ENCODE results near the gene NTRK3.

- TF ChIP-seq CTCF (IDR thresholded peaks at IDR 0.05; ENCODE audit: low read depth, low read length, poor library complexity, severe bottlenecking) (no peak), EZH2phosphoT487 (IDR thresholded peaks at IDR 0.05; ENCODE audit: borderline replicate concordance, low read length) (no peak)
Observed at GRCh38 chr15:87952736-87953287, 303.7 kb downstream of the NTRK3 start.
